ENCODE results near the gene CNPY2.
A peak's percentile ranks its signal among the peaks of the same experiment; 100 is the strongest.
"Not testable (repeated sequence)": the region's sequence is repeated elsewhere in the genome, so short reads cannot be mapped to it uniquely, and the experiment has no call there.

The CNPY2 gene

GRCh38 chr12:56297400-56297799 is 18.4 kb downstream of the CNPY2 start:
- no peak for DNase-seq

GRCh38 chr12:56296295-56296694 is 19.5 kb downstream of the CNPY2 start:
- no peak for DNase-seq

GRCh38 chr12:56293795-56294194 is 22.0 kb downstream of the CNPY2 start:
- DNase-seq = no peak

- DNase-seq = no peak
Observed at GRCh38 chr12:56288705-56289387, 26.9 kb downstream of the CNPY2 start.

GRCh38 chr12:56286044-56286830 is 29.6 kb downstream of the CNPY2 start:
- DNase-seq = no peak

GRCh38 chr12:56284263-56284662 is 31.5 kb downstream of the CNPY2 start:
- DNase-seq = not testable (repeated sequence)

DNA sequence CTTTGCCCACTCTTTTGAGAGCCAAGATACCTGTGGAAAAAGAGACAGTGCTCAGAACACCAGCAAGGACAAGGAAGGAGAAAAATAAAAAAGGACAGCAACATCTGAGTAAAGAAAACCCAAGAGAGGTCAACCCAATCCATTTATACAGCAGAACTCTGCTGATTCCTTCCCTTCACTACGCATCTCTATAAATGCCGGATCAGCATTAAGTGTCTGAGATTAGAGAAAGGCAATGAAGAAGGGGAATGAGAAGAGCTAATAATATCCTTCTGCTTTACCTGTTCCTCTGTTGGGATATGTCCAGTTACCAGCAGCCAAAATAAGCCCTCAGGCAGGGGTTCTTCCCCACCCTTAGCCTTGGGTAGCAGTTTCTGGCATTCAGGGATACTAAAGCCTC is 33.2 kb downstream of the CNPY2 start:
- DNase-seq = no peak

DNA sequence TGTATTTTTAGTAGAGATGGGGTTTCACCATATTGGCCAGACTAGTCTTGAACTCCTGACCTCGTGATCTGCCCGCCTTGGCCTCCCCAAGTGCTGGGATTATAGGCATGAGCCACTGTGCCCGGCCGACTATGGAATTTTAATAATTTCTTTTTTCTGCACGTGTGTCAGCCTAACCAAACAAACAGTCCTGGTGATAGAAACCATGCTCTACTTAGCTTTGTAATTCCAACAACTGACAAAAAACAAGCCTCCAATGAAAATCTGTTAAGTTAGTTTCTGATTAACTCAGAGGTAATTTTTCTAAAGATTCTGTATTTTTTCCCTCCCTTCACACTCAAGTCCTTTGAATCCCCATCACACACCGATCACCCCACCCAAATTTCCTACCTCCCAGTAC is 33.8 kb downstream of the CNPY2 start:
- DNase-seq = no peak

DNA sequence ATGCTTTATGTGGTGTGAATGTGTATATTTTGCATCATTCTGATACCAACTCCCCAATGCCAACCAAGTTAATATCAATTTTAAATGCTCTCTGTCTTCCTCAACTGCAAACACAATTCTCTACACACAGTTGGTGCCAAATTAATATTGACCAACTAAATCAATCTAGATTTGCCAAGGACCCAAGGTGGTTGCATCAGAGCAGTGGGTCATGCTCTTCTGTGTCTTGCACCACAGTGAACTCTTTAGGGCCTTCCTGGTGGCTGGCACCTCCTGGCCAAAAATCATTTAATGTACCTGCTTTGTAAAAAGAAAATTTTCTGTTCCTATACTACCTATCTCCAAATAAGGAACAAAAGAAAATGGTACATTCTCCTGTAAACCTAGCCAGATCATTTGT is 34.9 kb downstream of the CNPY2 start:
- no peak for DNase-seq

GRCh38 chr12:56278905-56279304 is 36.9 kb downstream of the CNPY2 start:
- no peak for DNase-seq

- no peak for DNase-seq
Observed at GRCh38 chr12:56274299-56274698, 41.5 kb downstream of the CNPY2 start.

DNA sequence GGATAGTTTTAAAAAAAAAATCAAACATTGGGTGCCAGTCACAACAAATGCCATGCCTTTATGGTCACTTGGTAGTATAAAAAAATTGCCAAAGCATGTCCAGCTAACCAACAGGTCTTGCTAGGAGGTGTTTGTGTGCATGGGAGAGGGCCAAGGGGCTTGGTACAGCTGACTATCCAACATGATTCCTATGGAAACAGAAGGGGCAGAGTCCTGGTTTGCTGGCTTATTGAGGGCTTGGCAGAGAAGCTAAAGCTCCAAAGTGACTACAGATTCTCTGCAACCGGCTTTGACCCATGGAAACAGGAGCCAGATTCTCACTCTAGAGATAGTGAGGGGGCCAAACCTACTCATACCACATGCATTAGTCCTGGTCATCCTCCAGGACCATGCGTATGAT is 43.3 kb downstream of the CNPY2 start:
- DNase-seq = not testable (repeated sequence)

GRCh38 chr12:56271031-56271430 is 44.8 kb downstream of the CNPY2 start:
- DNase-seq = peak in 1 of 2 experiments; percentile 31

GRCh38 chr12:56267443-56268071 is 48.2 kb downstream of the CNPY2 start:
- DNase-seq = no peak

DNA sequence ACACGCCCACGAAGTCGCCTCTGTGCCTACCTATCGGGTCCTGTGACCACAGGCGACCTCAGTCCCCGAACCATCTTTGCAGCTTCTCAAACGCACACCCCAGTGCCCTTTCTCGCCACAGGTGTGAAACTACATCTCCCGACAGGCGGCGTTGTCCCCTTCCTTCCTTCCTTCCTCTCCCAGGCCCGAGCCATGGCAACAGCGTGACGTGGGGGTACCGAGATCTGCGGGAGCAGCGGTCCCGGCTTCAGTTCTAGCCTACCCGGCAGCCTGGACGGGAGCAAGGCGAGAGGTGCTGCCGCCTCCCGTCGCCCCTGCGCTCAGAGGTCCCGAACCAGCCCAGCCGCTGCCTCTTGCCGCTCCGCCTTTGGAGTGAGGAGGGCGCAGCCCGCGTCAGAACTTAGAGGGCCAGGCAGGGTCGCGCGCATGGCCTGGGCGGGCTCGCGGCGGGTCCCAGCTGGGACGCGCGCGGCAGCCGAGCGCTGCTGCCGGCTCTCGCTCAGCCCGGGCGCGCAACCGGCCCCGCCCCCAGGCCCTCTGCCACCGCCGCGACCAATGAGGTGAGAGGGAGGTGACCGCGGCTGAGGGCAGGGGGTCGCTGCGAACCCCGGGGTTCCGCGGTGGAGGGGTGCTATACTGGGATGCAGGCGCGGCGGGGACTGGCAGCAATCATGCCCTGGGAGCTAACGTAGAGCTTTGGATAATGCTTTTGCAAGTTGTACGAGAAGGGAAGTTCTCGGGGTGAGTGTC is 48.9 kb downstream of the CNPY2 start, which contains the start of gene COQ10A:
TSS of gene COQ10A (plus strand) at position 250 of the 750 bp plus-strand sequence. CDS start at position 427, 177 bp downstream.
- peak; percentile 72 to 85 for DNase-seq

- not testable (repeated sequence) for DNase-seq
Observed at GRCh38 chr12:56266068-56266692, 49.6 kb downstream of the CNPY2 start.

GRCh38 chr12:56262955-56263354 is 52.8 kb downstream of the CNPY2 start:
- DNase-seq = not testable (repeated sequence)

- DNase-seq = peak; percentile 73 to 89
Observed at GRCh38 chr12:56261503-56262232, 54.1 kb downstream of the CNPY2 start.

GRCh38 chr12:56260921-56261320 is 54.9 kb downstream of the CNPY2 start:
- DNase-seq = no peak

DNA sequence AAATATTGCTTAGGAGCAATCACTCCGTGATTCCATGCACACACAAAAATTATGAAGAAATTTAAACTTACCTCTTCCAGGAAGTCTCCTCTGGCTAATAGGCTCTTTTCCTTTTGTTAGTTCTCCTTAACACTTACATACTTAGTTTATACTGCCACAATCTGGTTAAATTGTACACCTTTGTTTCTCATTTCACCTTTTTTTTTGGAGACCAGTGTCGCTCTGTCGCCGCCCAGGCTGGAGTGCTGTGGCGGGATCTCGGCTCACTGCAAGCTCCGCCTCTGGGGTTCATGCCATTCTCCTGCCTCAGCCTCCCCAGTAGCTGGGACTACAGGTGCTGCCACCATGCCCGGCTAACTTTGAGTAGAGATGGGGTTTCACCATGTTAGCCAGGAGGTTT is 55.4 kb downstream of the CNPY2 start:
- no peak for DNase-seq
